SIG-M5 treated with dmso at 0.1 percent for 504 hours (cell line): ENCODE results near the gene SCUBE2.
"Not testable (repeated sequence)": the region's sequence is repeated elsewhere in the genome, so short reads cannot be mapped to it uniquely, and the experiment has no call there.

ENCODE experiments used
- DNase-seq: peaks from one replicate; lab custom pipeline; 2025; ENCODE audit not compliant: unreplicated experiment; lab: John Stamatoyannopoulos, UW

Gene SCUBE2

DNA sequence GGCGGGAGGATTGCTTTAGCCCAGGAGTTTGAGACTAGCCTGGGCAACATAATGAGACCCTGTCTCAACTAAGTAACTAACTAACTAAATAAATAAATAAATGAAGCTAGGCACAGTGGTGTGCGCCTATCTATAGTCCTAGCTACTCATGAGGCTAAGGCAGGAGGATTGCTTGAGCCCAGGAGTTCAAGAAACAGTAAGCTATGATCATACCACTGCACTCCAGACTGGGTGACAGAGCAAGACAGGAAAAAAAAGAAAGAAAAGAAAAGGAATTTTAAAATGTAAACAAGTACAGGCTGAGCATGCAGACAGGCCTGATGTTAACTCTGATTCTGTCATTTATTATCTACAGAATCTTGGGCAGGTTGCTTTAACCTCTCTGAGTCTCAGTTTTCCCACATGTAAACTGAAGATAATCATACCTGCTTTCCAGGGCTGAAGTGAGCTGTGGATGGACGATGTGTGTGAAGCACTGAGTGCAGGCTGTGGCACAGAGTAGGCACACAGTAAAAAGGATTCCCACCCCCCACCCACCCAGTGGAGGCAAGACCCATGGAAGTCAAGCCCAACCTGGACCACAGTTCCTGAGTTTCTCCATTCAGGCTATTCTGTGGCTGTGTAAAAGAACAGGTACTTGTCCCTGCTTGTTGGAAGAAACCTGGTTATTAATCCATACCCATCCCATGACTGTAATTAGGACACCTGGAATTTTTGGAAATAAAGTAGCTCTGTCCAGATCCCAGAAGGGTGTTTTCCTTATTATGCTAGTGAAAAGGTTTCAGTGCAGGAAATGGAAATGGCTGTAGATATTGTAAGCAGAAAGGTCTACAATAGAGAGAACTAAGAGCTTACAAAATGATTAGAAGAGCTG, 18.7 kb upstream of the SCUBE2 start:
- DNase-seq = no peak

DNA sequence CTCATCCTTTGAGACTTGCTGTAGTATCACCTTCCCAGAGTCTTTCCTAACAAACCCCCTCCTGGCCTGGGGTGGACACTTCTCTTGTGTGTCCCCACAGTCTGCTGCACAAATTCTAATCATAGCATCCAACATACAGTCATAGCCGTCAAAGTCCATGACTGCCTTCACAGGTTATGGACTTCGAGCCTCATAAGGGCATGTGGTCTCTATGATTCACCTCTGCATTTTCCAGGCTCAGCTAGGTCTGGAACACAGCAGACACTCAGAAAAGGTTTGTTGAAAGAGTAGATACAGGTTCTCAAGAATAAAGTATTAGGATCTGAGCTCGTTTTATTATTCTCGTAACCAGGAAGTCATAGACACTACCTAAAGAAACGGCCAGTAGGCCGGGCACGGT, 13.2 kb upstream of the SCUBE2 start:
- DNase-seq = no peak

DNA sequence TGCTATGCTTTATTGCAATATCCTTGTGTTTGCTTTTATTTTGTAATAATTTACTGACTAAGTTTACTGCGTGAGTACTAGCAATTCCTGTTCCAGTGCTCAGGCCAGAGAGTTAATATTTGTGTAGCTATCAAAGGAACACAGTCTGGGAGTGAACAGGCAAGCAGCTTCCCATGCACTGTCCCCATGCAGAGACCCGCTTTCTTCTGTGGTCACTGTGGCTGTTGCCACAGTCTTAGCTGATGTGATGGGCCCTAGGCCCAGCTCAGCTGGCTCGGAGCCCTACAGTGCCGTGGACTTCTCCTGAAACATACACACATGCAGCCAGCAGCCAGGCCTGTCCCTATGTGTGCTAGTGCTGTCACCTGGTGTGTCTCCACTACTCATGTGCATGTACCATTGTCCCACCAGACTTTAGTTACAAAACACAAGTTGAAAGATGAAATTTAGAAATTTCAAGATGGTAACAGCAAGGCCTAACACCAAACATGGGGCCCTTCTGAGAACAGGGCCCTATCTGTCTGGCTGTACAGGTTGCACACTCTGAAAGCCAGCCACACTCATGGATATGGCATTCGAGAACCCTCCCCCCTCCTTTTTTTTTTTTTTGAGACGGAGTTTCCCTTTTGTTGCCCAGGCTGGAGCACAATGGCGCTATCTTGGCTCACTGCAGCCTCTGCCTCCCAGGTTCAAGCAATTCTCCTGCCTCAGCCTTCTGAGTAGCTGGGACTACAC, 12.3 kb upstream of the SCUBE2 start:
- peak; percentile 24 for DNase-seq

DNA sequence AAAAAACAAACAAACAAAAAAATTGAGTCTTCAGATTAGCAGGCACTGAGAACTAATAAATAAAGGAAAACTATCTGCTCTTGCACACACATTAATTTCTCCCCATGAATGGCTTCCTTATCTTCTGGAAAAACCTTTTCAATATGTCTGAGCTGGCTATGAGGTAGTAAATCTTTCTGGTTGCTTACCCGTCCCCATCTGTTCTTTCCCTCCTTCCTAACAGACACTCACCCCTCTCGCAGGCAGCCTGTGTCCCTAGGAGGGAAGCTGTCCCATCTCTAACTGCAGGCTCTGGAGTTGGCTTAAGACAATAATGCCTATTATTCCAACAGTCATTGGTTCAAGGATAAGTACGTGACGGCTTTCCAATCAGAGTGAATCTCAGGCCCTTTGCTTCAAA, 8.2 kb upstream of the SCUBE2 start:
- DNase-seq = no peak

DNA sequence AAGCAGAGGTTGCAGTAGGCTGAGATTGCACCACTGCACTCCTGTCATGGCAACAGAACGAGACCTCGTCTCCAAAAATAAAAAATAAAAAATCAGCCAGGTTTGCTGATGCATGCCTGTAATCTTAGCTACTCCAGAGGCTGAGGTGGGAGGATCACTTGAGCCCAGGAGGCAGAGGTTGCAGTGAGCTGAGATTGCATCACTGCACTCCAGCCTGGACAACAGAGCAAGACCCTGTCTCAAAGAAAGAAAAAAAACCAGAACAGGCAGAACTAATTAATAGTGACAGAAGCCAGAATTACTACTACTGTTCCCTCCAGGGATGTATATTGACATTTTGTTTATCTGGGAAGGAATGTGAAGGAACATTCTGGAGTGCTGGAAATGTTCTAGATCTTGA, 7.1 kb upstream of the SCUBE2 start:
- not testable (repeated sequence) for DNase-seq

DNA sequence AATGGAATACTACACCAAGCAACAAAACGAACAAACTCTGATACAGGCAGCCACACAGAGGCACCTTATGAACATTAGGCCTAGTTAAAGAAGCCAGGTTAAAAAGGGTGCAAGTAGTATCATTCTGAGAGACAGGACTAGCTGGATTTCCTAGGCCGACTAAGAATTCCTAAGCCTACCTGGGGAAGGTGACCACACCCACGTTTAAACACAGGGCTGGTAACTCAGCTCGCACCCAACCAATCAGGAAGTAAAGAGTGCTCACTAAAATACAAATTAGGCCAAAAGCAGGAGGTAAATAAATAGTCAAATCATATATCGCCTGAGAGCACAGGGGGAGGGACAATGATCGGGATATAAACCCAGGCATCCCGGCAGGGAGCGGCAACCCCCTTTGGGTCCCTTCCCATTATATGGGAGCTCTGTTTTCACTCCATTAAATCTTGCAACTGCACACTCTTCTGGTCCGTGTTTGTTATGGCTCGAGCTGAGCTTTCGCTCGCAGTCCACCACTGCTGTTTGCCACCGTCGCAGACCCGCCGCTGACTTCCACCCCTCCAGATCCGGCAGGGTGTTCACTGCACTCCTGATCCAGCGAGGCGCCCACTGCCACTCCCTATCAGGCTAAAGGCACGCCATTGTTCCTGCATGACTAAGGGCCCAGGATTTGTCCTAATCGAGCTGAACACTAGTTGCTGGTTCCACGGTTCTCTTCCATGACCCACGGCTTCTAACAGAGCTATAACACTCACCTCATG, 6.0 kb upstream of the SCUBE2 start:
- DNase-seq = not testable (repeated sequence)

DNA sequence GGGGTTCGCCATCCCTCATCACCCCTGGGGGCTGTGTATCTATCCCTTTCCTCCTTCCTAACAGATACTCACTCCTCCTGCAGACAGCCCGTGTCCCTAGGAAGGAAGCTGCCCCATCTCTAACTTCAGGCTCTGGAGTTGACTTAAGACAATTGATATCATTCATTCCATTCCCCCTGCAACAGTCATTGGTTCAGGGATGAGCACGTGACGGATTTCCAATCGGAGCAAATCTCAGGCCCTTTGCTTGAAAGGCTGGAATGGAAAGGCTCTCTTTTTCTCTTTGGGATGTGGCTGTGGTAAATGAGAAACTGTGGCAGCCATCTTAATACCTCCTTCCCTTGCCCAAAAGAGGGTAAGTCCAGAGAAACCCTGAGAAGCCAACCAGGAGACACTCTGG, 5.0 kb upstream of the SCUBE2 start:
- no peak for DNase-seq

DNA sequence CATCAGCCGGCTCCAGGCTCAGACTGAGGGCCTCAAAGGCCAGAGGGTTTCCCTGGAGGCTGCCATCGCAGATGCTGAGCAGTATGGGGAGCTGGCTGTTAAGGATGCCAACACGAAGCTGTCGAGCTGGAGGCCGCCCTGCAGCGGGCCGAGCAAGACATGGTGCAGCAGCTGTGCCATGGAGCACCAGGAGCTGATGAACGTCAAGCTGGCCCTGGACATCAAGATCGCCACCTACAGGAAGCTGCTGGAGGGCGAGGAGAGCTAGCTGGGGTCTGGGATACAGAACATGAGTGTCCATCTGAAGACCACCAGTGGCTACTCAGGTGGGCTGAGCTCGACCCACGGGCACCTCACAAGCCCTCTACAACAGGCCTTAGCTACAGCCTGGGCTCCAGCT, 4.0 kb upstream of the SCUBE2 start:
- DNase-seq = no peak

DNA sequence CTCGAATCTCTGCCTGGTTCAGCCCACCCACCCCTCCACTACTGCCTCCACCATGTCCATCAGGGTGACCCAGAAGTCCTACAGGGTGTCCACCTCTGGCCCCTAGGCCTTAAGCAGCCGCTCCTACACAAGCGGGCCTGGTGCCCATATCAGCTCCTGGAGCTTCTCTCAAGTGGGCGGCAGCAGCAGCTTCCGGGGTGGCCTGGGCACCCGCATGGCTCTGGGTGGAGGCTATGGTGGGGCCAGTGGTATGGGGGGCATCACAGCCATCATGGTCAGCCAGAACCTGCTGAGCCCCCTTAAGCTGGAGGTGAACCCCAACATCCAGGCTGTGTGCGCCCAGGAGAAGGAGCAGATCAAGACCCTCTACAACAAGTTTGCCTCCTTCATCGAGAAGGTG, 3.0 kb upstream of the SCUBE2 start:
- no peak for DNase-seq

DNA sequence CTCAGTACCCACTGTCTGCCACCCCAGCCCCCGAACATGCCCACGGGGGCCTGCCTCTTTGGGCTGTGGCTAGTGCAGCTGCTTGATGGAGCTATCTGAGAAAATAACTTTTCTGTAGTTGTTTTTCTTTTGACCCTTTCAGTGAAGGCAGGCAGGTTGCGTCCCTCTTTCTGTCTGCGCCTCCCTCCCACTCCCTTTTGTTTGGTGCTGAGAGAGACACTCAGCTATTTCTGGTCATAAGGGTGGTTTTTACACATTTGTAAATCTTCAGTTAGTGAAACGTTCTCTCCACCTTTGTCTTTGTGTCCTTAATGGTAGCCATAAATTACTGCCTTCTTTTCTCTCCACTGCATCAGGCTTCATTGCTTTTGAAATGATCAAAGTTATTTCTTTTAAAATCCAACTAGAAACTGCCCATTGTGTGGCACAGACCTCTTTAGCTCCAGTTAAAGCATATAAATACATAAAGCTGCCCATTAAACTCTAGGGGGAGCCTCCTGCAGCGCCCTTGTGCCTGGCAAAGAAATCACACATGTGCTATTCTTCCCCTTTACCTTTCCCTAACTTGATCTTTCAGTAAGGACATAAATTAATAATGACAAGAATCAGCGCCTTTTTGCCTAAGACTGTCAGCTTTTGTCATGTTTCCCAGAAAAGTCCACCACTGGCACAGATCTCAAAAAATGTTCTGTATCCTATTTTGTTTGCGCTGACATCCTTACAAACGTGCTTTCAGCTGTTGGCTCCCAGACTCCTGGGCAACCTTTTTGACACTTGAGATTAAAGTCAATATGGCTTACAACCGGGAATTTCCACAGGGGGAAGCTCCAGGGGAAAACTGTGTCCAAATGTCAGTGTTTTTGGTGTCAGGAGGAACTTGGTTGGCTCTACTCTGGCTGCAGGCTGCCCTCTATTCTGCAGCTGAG, 1.7 kb upstream of the SCUBE2 start:
- DNase-seq = peak; percentile 32

DNA sequence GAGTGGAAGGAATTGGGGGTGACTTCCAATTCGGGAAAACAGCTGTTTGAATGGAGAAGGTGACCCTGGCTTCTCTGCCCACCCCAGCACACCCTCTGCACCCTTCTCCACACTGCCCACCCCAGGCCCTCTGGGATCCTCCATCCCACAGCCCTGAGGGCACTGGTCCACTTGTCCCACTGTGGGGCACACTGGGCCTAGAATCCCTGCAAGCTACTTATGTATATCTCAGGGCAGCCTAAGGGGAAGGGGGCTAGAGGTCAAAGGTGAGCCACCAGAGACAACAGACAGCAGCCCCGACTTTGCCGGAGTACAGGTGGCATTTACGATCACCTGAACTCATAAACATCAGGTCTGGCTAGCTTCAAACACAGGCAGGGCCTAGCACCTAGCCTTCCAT, 673 bp upstream of the SCUBE2 start:
- no peak for DNase-seq

DNA sequence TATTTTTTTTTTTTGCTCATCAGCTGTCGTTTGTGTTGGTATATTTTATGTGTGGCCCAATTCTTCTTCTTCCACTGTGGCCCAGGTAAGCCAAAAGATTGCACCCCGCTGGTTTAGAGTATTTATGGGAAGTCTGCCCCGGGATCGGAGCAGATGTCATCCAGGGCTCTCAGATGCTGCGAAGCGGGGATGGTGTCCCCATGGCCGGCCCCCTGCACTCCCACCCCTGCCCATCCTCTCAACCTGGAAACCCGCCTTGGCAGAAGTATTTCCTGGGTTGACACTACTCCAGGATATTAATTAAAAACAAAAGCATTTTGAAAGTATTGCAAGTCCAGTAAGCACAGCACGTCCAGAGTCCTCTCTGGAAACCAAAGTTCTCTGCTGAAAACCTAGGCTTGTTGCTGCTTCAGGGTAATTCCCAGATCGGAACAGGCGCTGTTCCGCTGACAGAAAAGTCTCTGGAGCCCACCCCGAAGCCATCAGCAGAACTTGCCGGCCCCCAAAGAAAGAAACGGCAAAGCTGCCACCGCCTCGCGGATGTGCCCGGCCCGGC, 833 bp downstream of the SCUBE2 start:
- DNase-seq = no peak

DNA sequence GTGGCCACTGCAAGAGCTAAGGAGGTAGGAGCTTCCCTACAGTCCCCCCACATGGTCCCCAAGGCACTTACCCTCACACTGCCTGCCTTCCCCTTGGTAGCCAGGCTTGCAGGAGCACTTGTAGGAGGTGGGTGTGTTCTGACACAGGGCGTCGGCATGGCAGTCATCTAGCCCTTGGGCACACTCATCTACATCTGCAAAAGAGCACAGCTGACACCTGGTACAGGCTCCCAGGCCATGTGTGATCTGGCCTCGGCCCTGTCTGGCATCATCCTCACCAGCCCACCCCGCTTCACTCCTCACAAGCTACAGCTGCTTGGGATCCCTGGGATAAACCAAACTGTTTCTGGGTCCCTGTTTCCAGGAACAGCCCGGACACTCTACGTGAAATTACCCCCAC, 1.8 kb downstream of the SCUBE2 start:
- no peak for DNase-seq

DNA sequence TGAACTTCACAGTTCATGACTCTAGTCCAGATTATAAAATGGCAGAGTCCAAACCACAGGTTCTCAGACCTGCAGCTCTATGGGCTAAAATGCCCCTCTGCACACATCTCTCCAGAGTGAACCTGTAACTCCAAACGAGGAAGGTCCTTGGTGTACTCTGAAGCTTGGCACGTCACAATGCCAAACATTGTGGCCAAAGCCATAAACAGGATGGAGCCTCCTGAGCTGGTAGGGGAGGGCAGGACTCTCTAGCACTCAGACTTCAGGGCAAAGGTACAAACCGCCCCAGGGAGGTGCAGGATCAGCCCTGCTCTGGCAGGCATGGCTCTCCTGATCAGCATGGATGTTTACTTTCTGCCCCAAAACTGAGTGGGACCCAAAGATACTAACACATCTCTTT, 2.3 kb downstream of the SCUBE2 start:
- no peak for DNase-seq

DNA sequence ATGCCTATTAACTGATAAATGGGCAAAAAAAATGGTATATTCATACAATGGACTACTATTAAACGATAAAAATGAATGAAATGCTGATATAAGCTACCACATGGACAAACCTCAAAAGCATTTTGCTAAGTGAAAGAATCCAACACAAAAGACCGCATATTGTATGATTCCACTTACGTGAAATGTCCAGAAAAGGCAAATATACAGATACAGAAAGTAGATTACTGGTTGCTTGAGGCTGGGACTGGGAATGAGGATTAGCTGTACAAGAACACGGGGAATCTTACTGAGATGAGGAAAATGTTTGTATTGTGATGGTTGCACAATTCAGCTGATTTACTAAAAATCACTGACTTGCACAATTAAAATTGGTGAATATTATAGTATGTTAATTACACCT, 8.8 kb downstream of the SCUBE2 start:
- DNase-seq = no peak

DNA sequence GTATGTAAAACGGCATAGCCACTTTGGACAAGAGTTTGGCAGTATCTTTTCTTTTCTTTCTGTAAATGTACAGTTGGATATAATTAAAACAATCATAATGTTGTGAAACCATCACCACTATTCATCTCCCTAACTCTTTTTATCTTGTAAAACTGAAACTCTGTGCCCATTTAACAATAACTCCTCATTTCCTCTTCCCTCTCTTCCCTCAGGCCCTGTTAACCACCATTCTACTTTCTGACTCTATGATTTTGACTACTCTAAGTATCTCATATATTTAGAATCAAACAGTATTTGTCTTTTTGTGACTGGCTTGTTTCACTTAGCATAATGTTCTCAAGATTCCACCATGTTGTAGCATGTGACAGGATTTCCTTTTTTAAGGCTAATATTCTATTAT, 10.2 kb downstream of the SCUBE2 start:
- no peak for DNase-seq

DNA sequence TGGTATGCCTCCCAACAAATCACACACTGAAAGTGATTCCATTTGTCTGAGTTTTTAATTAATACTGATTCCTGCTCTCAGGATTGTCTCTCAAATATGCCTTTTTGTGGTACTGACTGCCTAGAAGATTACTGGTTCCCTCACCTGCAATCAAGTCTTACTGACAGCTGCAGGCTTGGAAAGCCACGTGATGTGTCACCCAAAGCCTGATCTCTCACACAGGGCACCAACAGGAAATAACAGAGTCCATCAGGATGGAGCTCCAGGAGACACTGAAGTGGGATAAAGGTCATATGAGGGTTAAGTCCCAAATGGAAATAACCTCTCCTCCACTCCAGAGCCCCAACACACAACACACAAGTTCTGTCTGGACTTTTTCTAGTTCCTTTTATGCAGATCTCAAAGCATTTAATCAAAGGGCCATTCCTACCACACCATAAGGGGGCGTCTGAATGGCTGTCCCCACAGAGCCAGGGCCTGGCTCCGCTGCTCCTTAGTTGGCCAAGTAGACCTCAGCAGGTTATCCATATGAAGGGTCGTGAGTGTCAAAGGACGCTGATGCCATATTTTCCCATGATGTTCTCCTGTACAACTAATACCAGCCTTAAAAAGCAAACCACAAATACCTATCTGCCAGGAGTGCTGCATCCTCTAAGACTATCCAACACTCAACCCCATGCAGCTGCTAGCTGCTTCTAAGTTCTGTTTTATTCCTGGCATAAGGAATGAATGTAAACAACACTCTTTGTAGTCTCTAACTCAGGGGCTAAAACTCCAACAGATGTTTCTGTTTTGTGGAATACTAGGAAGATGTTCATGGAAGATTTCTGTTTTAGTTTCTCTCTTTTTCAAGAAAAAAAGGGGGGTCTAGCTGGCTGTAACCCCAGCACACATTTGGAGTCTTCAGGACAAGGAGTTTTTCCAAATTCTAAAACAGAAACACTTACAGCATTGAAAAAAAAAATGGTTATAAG, 13.0 kb downstream of the SCUBE2 start:
- no peak for DNase-seq

DNA sequence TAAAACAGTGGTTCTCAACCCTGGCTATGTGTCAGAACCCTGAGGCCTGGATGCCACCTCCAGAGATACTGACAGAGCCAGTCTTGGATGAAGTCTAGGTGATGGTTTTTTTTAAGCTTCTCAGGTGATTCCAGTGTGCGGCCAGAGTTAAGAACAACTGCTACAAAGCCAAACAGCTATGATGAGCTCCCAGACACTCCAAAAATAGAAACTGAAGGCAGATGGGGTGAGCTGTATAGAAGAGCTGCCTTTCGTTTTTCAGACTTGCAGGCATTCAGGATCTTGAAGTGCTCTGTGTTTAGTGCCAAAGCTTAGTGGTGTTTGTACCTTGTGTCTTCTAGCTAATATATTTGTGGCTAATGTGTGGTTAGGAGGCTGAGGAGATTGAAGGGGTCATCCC, 14.2 kb downstream of the SCUBE2 start:
- DNase-seq = no peak

DNA sequence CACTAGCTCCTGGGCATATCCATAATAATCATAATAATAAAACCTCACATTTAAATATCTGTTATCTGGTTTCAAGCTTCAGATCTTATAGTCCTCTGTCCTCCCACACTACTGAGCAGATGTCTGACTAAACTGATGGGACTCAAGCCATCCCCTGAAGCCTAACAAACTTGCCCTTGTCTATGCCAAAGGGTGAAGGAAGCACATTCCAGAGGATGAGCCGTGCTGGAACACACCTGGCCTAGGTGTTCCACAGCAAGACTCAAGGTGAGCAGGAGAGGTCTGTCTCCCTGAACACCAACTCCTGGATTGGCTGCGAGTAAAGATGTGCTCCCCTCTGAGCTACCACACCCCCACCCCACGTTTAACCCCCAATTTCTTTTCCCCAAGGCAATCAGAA, 14.7 kb downstream of the SCUBE2 start:
- no peak for DNase-seq
